CD8-positive, alpha-beta memory T cell (primary cell): ENCODE data around the gene GPLD1. TPM values are rescaled to one million over a fixed set of nuclear protein-coding genes. Genes with fewer than 3 reads are reported as not detected.
"Not testable (repeated sequence)": the region's sequence is repeated elsewhere in the genome, so short reads cannot be mapped to it uniquely, and the experiment has no call there.

Experiments
- CTCF ChIA-PET: fragments of 350-600 bp; sonication (Branson Sonifier 250); formaldehyde crosslinking; loops from one replicate; lab custom pipeline; 2021; ENCODE audit warnings: antibody characterized with exemption; lab: Charles Lee
- POLR2A ChIA-PET: fragments of 350-600 bp; sonication (Branson Sonifier 250); formaldehyde crosslinking; loops from one replicate; lab custom pipeline; 2021; ENCODE audit warnings: antibody characterized with exemption; lab: Charles Lee
- DNase-seq, 5 donors: peaks; one replicate each; pipeline versions ENCODE4 v3.0.0 to v3.0.0-alpha.2; 2020 to 2022; ENCODE audit warnings: mixed read lengths in 1 of 5
- H3K27ac ChIP-seq: one replicate; pipeline ENCODE4 v1.7.0; 2013; ENCODE audit warnings: low read depth, mild to moderate bottlenecking, low read length, moderate library complexity
- H3K27me3 ChIP-seq: 2 replicates; pipeline ENCODE4 v1.7.0; 2013; ENCODE audit warnings: low read length, mild to moderate bottlenecking; ENCODE audit not compliant: insufficient read depth, poor library complexity, severe bottlenecking
- H3K36me3 ChIP-seq: 2 replicates; pipeline ENCODE4 v1.7.0; 2013; ENCODE audit warnings: mild to moderate bottlenecking, low read length, moderate library complexity; ENCODE audit not compliant: insufficient read depth
- H3K4me1 ChIP-seq: 2 replicates; pipeline ENCODE4 v1.7.0; 2013; ENCODE audit warnings: mild to moderate bottlenecking, low read length, moderate library complexity; ENCODE audit not compliant: insufficient read depth
- H3K4me3 ChIP-seq: 2 replicates; pipeline ENCODE4 v1.7.0; 2013; ENCODE audit warnings: mild to moderate bottlenecking, low read length
- H3K9me3 ChIP-seq: 2 replicates; pipeline ENCODE4 v1.7.0; 2013; ENCODE audit warnings: mild to moderate bottlenecking, low read length
- H3K27ac Mint-ChIP-seq, 8 donors: one replicate each; pipeline ENCODE4 v1.8.0; 2020 to 2021; ENCODE audit warnings: mixed read lengths in 8 of 8, mild to moderate bottlenecking in 6 of 8, inconsistent platforms in 3 of 8, moderate library complexity in 3 of 8
- H3K27me3 Mint-ChIP-seq, 2 donors: one replicate each; pipeline ENCODE4 v1.8.0; 2020 to 2021; ENCODE audit warnings: mixed read lengths in 2 of 2, mild to moderate bottlenecking in 1 of 2, moderate library complexity in 1 of 2
- H3K36me3 Mint-ChIP-seq, 3 donors: one replicate each; pipeline ENCODE4 v1.8.0; 2020 to 2021; ENCODE audit warnings: mixed read lengths in 3 of 3, inconsistent platforms in 1 of 3, mild to moderate bottlenecking in 1 of 3
- H3K4me1 Mint-ChIP-seq, 3 donors: one replicate each; pipeline ENCODE4 v1.8.0; 2020 to 2021; ENCODE audit warnings: mixed read lengths in 3 of 3, inconsistent platforms in 1 of 3, mild to moderate bottlenecking in 1 of 3
- H3K4me3 Mint-ChIP-seq, 7 donors: one replicate each; pipeline ENCODE4 v1.8.0; 2020 to 2021; ENCODE audit warnings: mixed read lengths in 7 of 7, mild to moderate bottlenecking in 6 of 7, moderate library complexity in 4 of 7, inconsistent platforms in 2 of 7
- H3K9me3 Mint-ChIP-seq, 5 donors: one replicate each; pipeline ENCODE4 v1.8.0; 2020 to 2022; ENCODE audit warnings: mixed read lengths in 5 of 5, mild to moderate bottlenecking in 3 of 5, moderate library complexity in 2 of 5, inconsistent platforms in 1 of 5
- polyA plus RNA-seq: library from polyadenylated mRNA; unstranded; fragments of 300-500 nt; fragmentation: Illumina TruSeq; gene quantifications from one replicate; pipeline ENCODE4 v1.2.3, GENCODE V29; 2021
- total RNA-seq, 2 experiments: library from RNA; stranded (reverse); gene quantifications; one replicate each; pipeline ENCODE4 v1.2.3, GENCODE V29; 2021

Gene GPLD1
- total and polyA plus RNA-seq, 3 experiments from 2014 or later = 0.35 to 0.64 (median 0.46) TPM

DNA sequence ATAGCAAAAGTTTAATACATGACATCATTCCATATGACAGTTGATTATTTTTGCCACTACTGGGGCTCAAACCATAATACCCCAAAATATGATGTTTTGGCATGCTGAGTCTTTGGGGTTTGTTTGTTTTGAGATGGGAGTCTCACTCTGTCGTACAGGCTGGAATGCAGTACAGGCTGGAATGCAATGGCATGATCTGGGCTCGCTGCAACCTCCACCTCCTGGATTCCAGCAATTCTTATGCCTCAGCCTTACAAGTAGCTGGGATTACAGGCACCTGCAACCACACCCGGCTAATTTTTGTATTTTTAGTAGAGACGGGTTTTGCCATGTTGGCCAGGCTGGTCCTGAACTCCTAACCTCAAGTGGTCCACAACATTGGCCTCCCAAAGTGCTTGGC is 87.9 kb downstream of the GPLD1 start:
- Histone ChIP-seq H3K4me3 (no peak overlapping the region), H3K27ac (no peak overlapping the region), H3K4me1 (peaks cover 19% of the 10 kb centered on the region), H3K9me3 (no peaks in the 10 kb centered on the region), H3K36me3 (peaks cover 6% of the 10 kb centered on the region), H3K27me3 (no peaks in the 10 kb centered on the region)
- peaks cover 22 to 36% (median 28%) of the 10 kb centered on the region in 3 donors for H3K4me1 Mint-ChIP-seq
- peaks cover 1 to 19% (median 8%) of the 10 kb centered on the region in 3 donors for H3K36me3 Mint-ChIP-seq
- CTCF ChIA-PET = no interaction called here
- H3K27me3 Mint-ChIP-seq = peaks cover 20 to 39% of the 10 kb centered on the region in 2 donors
- no peak overlapping the region for H3K27ac Mint-ChIP-seq
- DNase-seq = no peak
- H3K9me3 Mint-ChIP-seq = peaks cover 0 to 3% (median 0%) of the 10 kb centered on the region in 5 donors
- POLR2A ChIA-PET = no interaction called here
- peak overlapping the region in 2 of 7 donors; percentile 96 to 97 for H3K4me3 Mint-ChIP-seq

GRCh38 chr6:24400045-24401039 is 89.0 kb downstream of the GPLD1 start:
- POLR2A ChIA-PET, H3K27ac ChIP-seq, H3K9me3 Mint-ChIP-seq, H3K36me3 ChIP-seq, H3K9me3 ChIP-seq, H3K27ac Mint-ChIP-seq, CTCF ChIA-PET, DNase-seq, H3K27me3 ChIP-seq, H3K4me3 ChIP-seq: not testable (repeated sequence)
- peaks cover 26 to 46% of the 10 kb centered on the region in 2 donors for H3K27me3 Mint-ChIP-seq
- peaks cover 20 to 31% (median 26%) of the 10 kb centered on the region in 3 donors for H3K4me1 Mint-ChIP-seq
- H3K4me1 ChIP-seq = peaks cover 18% of the 10 kb centered on the region
- H3K4me3 Mint-ChIP-seq = peak overlapping the region in 2 of 7 donors; percentile 11 to 35
- peaks cover under 1 to 14% (median 8%) of the 10 kb centered on the region in 3 donors for H3K36me3 Mint-ChIP-seq

GRCh38 chr6:24397631-24398030 is 91.7 kb downstream of the GPLD1 start:
- H3K27ac Mint-ChIP-seq = no peak overlapping the region
- H3K36me3 Mint-ChIP-seq = peaks cover 0 to 8% (median 0%) of the 10 kb centered on the region in 3 donors
- no peak for DNase-seq
- Histone ChIP-seq H3K9me3 (no peaks in the 10 kb centered on the region), H3K36me3 (no peaks in the 10 kb centered on the region), H3K27me3 (no peaks in the 10 kb centered on the region), H3K4me1 (no peaks in the 10 kb centered on the region), H3K27ac (no peak overlapping the region), H3K4me3 (no peak overlapping the region)
- peaks cover 26 to 52% of the 10 kb centered on the region in 2 donors for H3K27me3 Mint-ChIP-seq
- H3K9me3 Mint-ChIP-seq = peaks cover 0 to 3% (median 0%) of the 10 kb centered on the region in 5 donors
- peak overlapping the region in 1 of 7 donors; percentile 11 for H3K4me3 Mint-ChIP-seq
- H3K4me1 Mint-ChIP-seq = peaks cover 4 to 7% (median 4%) of the 10 kb centered on the region in 3 donors
- ChIA-PET CTCF (no interaction called here), POLR2A (no interaction called here)

DNA sequence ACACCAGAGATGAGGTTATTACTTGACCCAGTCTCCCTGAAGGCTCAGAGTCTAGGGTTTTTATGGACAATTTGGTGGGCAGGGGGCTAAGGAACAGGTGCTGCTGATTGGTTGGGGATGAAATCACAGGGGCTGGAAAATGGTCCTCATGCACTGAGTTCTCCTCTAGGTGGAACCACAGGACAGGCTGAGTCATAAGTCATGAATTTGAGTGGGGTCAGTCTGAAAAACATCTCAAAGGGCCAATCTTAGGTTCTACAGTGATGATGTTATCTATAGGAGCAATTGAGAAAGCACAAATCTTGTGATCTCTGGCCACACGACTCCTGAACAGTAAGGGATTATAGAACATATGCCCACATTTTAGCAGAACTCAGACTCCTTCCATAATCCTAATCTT is 92.6 kb downstream of the GPLD1 start:
- no peak overlapping the region for H3K4me3 Mint-ChIP-seq
- Histone ChIP-seq H3K4me3 (no peak overlapping the region), H3K9me3 (no peaks in the 10 kb centered on the region), H3K27ac (no peak overlapping the region), H3K27me3 (no peaks in the 10 kb centered on the region), H3K36me3 (no peaks in the 10 kb centered on the region), H3K4me1 (no peaks in the 10 kb centered on the region)
- H3K4me1 Mint-ChIP-seq = no peaks in the 10 kb centered on the region
- POLR2A ChIA-PET = no interaction called here
- peaks cover 0 to 3% (median 0%) of the 10 kb centered on the region in 5 donors for H3K9me3 Mint-ChIP-seq
- CTCF ChIA-PET = no interaction called here
- peaks cover 0 to 8% (median 0%) of the 10 kb centered on the region in 3 donors for H3K36me3 Mint-ChIP-seq
- H3K27ac Mint-ChIP-seq = no peak overlapping the region
- DNase-seq = no peak
- H3K27me3 Mint-ChIP-seq = peaks cover 26 to 52% of the 10 kb centered on the region in 2 donors

- Mint-ChIP-seq H3K27ac (peak overlapping the region in 1 of 8 donors; percentile 2), H3K27me3 (peaks cover 23 to 43% of the 10 kb centered on the region in 2 donors), H3K36me3 (peaks cover 0 to 8% (median 0%) of the 10 kb centered on the region in 3 donors), H3K9me3 (peaks cover 0 to 3% (median 0%) of the 10 kb centered on the region in 5 donors), H3K4me3 (no peak overlapping the region), H3K4me1 (no peaks in the 10 kb centered on the region)
- Histone ChIP-seq H3K36me3 (no peaks in the 10 kb centered on the region), H3K4me3 (no peak overlapping the region), H3K9me3 (no peaks in the 10 kb centered on the region), H3K4me1 (no peaks in the 10 kb centered on the region), H3K27ac (no peak overlapping the region), H3K27me3 (no peaks in the 10 kb centered on the region)
- ChIA-PET POLR2A (no interaction called here), CTCF (no interaction called here)
- no peak for DNase-seq
Measured at GRCh38 chr6:24394780-24395437, 94.5 kb downstream of the GPLD1 start.

GRCh38 chr6:24394061-24394779 is 95.2 kb downstream of the GPLD1 start:
- Mint-ChIP-seq H3K9me3 (peaks cover 0 to 3% (median 0%) of the 10 kb centered on the region in 5 donors), H3K27ac (no peak overlapping the region), H3K4me1 (no peaks in the 10 kb centered on the region), H3K27me3 (peaks cover 18 to 36% of the 10 kb centered on the region in 2 donors), H3K4me3 (no peak overlapping the region), H3K36me3 (peaks cover 0 to 5% (median 0%) of the 10 kb centered on the region in 3 donors)
- H3K27ac ChIP-seq = no peak overlapping the region
- no peak for DNase-seq
- H3K27me3 ChIP-seq = no peaks in the 10 kb centered on the region
- no peaks in the 10 kb centered on the region for H3K36me3 ChIP-seq
- ChIA-PET CTCF (no interaction called here), POLR2A (no interaction called here)
- no peaks in the 10 kb centered on the region for H3K9me3 ChIP-seq
- H3K4me1 ChIP-seq = no peaks in the 10 kb centered on the region
- no peak overlapping the region for H3K4me3 ChIP-seq

GRCh38 chr6:24391756-24392405 is 97.5 kb downstream of the GPLD1 start:
- Mint-ChIP-seq H3K9me3 (peaks cover 0 to 2% (median 0%) of the 10 kb centered on the region in 5 donors), H3K27ac (no peak overlapping the region), H3K27me3 (peaks cover 10 to 25% of the 10 kb centered on the region in 2 donors), H3K36me3 (no peaks in the 10 kb centered on the region), H3K4me3 (no peak overlapping the region), H3K4me1 (no peaks in the 10 kb centered on the region)
- Histone ChIP-seq H3K27me3 (no peaks in the 10 kb centered on the region), H3K27ac (no peak overlapping the region), H3K4me3 (no peak overlapping the region), H3K4me1 (no peaks in the 10 kb centered on the region), H3K36me3 (no peaks in the 10 kb centered on the region), H3K9me3 (no peaks in the 10 kb centered on the region)
- CTCF ChIA-PET = interaction anchor here (0.9 kb wide), 1 partner anchor 40 kb away, joined by 3 read pairs; no protein-coding TSS in a partner anchor
- no peak for DNase-seq
- POLR2A ChIA-PET = no interaction called here
